T-helper 17 cell (primary cell): ENCODE results near the gene BOK. TPM values are rescaled to one million over a fixed set of nuclear protein-coding genes. Genes with fewer than 3 reads are reported as not detected.
"Not testable (repeated sequence)": the region's sequence is repeated elsewhere in the genome, so short reads cannot be mapped to it uniquely, and the experiment has no call there.

ENCODE experiments used
- ATAC-seq: fragments of 150-1000 bp; cut with Tn5 transposase; 2 replicates; pipeline ENCODE4 v1.10.0; 2021; ENCODE audit warnings: mild to moderate bottlenecking, moderate library complexity
- DNase-seq, 3 donors: peaks; one replicate each; pipeline versions ENCODE4 v3.0.0 to v3.0.0-alpha.2; 2020 to 2021
- H3K9me3 ChIP-seq: one replicate; pipeline ENCODE4 v1.7.0; 2013; ENCODE audit warnings: low read length, mild to moderate bottlenecking; ENCODE audit not compliant: control insufficient read depth, poor library complexity, severe bottlenecking
- H3K27ac Mint-ChIP-seq: one replicate; pipeline ENCODE4 v1.8.0; 2022; ENCODE audit warnings: mild to moderate bottlenecking, moderate library complexity, mixed read lengths
- H3K27me3 Mint-ChIP-seq: one replicate; pipeline ENCODE4 v1.8.0; 2022; ENCODE audit warnings: mixed read lengths
- H3K36me3 Mint-ChIP-seq: one replicate; pipeline ENCODE4 v1.8.0; 2022; ENCODE audit warnings: low read depth, mixed read lengths
- H3K4me1 Mint-ChIP-seq: one replicate; pipeline ENCODE4 v1.8.0; 2022; ENCODE audit warnings: mild to moderate bottlenecking, mixed read lengths
- H3K4me3 Mint-ChIP-seq: one replicate; pipeline ENCODE4 v1.8.0; 2022; ENCODE audit warnings: mild to moderate bottlenecking, moderate library complexity, mixed read lengths
- total RNA-seq, 4 donors: library from RNA in 2 of 4; stranded (reverse) in 2 of 4; gene quantifications; one replicate each; pipeline ENCODE4 v1.2.3 and lab custom pipeline; 2022 to 2026

The BOK gene
- total RNA-seq (not detected), total RNA-seq (lab: John Stamatoyannopoulos, UW) (0 to 0.08 reads per million in 2 donors)

GRCh38 chr2:241558532-241559322 lies at the start of gene BOK:
TSS of gene BOK (plus strand) at chr2:241558745. CDS start at chr2:241559484, 739 bp downstream.
- Mint-ChIP-seq H3K36me3 (no peaks in the 10 kb centered on the region), H3K4me3 (peak within 1 kb of the TSS; percentile 82), H3K27ac (no peak within 1 kb of the TSS), H3K4me1 (peaks cover 5% of the 10 kb centered on the region), H3K27me3 (peaks cover 40% of the 10 kb centered on the region)
- no peak for DNase-seq
- no peaks in the 10 kb centered on the region for H3K9me3 ChIP-seq
- ATAC-seq = peak; percentile 33

GRCh38 chr2:241509155-241509784 lies 49.3 kb upstream of the BOK start:
- H3K36me3 Mint-ChIP-seq = peaks cover 2% of the 10 kb centered on the region
- DNase-seq (no peak), ATAC-seq (no peak)
- H3K4me3 Mint-ChIP-seq = peak overlapping the region; percentile 90
- H3K27me3 Mint-ChIP-seq = no peaks in the 10 kb centered on the region
- no peaks in the 10 kb centered on the region for H3K9me3 ChIP-seq
- H3K27ac Mint-ChIP-seq = peak overlapping the region; percentile 95
- peaks cover 24% of the 10 kb centered on the region for H3K4me1 Mint-ChIP-seq

GRCh38 chr2:241511091-241511741 lies 47.3 kb upstream of the BOK start:
- Mint-ChIP-seq H3K27me3 (no peaks in the 10 kb centered on the region), H3K36me3 (peaks cover 2% of the 10 kb centered on the region), H3K4me1 (peaks cover 15% of the 10 kb centered on the region), H3K27ac (no peak overlapping the region), H3K4me3 (peak overlapping the region; percentile 12)
- DNase-seq = no peak
- ATAC-seq = no peak
- H3K9me3 ChIP-seq = no peaks in the 10 kb centered on the region

- Mint-ChIP-seq H3K27me3 (no peaks in the 10 kb centered on the region), H3K4me1 (peaks cover 4% of the 10 kb centered on the region), H3K36me3 (peaks cover 2% of the 10 kb centered on the region), H3K4me3 (no peak overlapping the region), H3K27ac (no peak overlapping the region)
- H3K9me3 ChIP-seq = no peaks in the 10 kb centered on the region
- ATAC-seq (no peak), DNase-seq (no peak)
Measured at GRCh38 chr2:241514553-241514952, 44.0 kb upstream of the BOK start.

- no peak overlapping the region for H3K27ac Mint-ChIP-seq
- H3K4me3 Mint-ChIP-seq = no peak overlapping the region
- no peak for DNase-seq
- no peak for ATAC-seq
- H3K4me1 Mint-ChIP-seq = peaks cover 2% of the 10 kb centered on the region
- no peaks in the 10 kb centered on the region for H3K9me3 ChIP-seq
- H3K36me3 Mint-ChIP-seq = peaks cover 2% of the 10 kb centered on the region
- no peaks in the 10 kb centered on the region for H3K27me3 Mint-ChIP-seq
Measured at GRCh38 chr2:241514986-241515737, 43.4 kb upstream of the BOK start.

GRCh38 chr2:241516520-241516965 lies 42.0 kb upstream of the BOK start:
- Mint-ChIP-seq H3K36me3 (peaks cover 2% of the 10 kb centered on the region), H3K4me1 (no peaks in the 10 kb centered on the region), H3K27ac (no peak overlapping the region), H3K4me3 (no peak overlapping the region), H3K27me3 (no peaks in the 10 kb centered on the region)
- DNase-seq = no peak
- H3K9me3 ChIP-seq = no peaks in the 10 kb centered on the region
- ATAC-seq = no peak

GRCh38 chr2:241517297-241517696 lies 41.2 kb upstream of the BOK start:
- no peaks in the 10 kb centered on the region for H3K4me1 Mint-ChIP-seq
- H3K36me3 Mint-ChIP-seq = no peaks in the 10 kb centered on the region
- DNase-seq (no peak), ATAC-seq (no peak)
- H3K27me3 Mint-ChIP-seq = peaks cover under 1% of the 10 kb centered on the region
- H3K27ac Mint-ChIP-seq = no peak overlapping the region
- no peaks in the 10 kb centered on the region for H3K9me3 ChIP-seq
- H3K4me3 Mint-ChIP-seq = no peak overlapping the region

GRCh38 chr2:241519669-241520068 lies 38.9 kb upstream of the BOK start:
- H3K36me3 Mint-ChIP-seq = no peaks in the 10 kb centered on the region
- ATAC-seq = no peak
- DNase-seq = no peak
- no peaks in the 10 kb centered on the region for H3K4me1 Mint-ChIP-seq
- H3K27ac Mint-ChIP-seq = no peak overlapping the region
- peaks cover 4% of the 10 kb centered on the region for H3K27me3 Mint-ChIP-seq
- no peaks in the 10 kb centered on the region for H3K9me3 ChIP-seq
- no peak overlapping the region for H3K4me3 Mint-ChIP-seq

GRCh38 chr2:241522477-241522876 lies 36.1 kb upstream of the BOK start:
- Mint-ChIP-seq H3K4me1 (no peaks in the 10 kb centered on the region), H3K27me3 (peaks cover 4% of the 10 kb centered on the region), H3K27ac (no peak overlapping the region), H3K4me3 (no peak overlapping the region), H3K36me3 (no peaks in the 10 kb centered on the region)
- DNase-seq (no peak), ATAC-seq (no peak)
- no peaks in the 10 kb centered on the region for H3K9me3 ChIP-seq

GRCh38 chr2:241525818-241526780 lies 32.4 kb upstream of the BOK start:
- H3K9me3 ChIP-seq, H3K27ac Mint-ChIP-seq, H3K27me3 Mint-ChIP-seq, H3K4me1 Mint-ChIP-seq, H3K4me3 Mint-ChIP-seq, DNase-seq, H3K36me3 Mint-ChIP-seq, ATAC-seq: not testable (repeated sequence)

GRCh38 chr2:241530571-241530970 lies 28.0 kb upstream of the BOK start:
- DNase-seq (no peak), ATAC-seq (no peak)
- Mint-ChIP-seq H3K27me3 (peaks cover 9% of the 10 kb centered on the region), H3K36me3 (no peaks in the 10 kb centered on the region), H3K27ac (no peak overlapping the region), H3K4me1 (peaks cover 3% of the 10 kb centered on the region), H3K4me3 (no peak overlapping the region)
- H3K9me3 ChIP-seq = no peaks in the 10 kb centered on the region

GRCh38 chr2:241531161-241531722 lies 27.3 kb upstream of the BOK start:
- peaks cover 3% of the 10 kb centered on the region for H3K4me1 Mint-ChIP-seq
- H3K9me3 ChIP-seq = no peaks in the 10 kb centered on the region
- H3K27ac Mint-ChIP-seq = no peak overlapping the region
- ATAC-seq (no peak), DNase-seq (no peak)
- H3K27me3 Mint-ChIP-seq = peaks cover 14% of the 10 kb centered on the region
- H3K4me3 Mint-ChIP-seq = no peak overlapping the region
- H3K36me3 Mint-ChIP-seq = no peaks in the 10 kb centered on the region
